EH (cell line): ENCODE measurements around the gene PFDN1.
A peak's percentile ranks its signal among the peaks of the same experiment; 100 is the strongest.

Experiments used
- DNase-seq: peaks from one replicate; pipeline ENCODE4 v3.0.0-alpha.2; 2015; ENCODE audit warnings: low read depth

PFDN1 gene

GRCh38 chr5:140328036-140328764 is 25.3 kb upstream of the PFDN1 start:
- no peak for DNase-seq

DNA sequence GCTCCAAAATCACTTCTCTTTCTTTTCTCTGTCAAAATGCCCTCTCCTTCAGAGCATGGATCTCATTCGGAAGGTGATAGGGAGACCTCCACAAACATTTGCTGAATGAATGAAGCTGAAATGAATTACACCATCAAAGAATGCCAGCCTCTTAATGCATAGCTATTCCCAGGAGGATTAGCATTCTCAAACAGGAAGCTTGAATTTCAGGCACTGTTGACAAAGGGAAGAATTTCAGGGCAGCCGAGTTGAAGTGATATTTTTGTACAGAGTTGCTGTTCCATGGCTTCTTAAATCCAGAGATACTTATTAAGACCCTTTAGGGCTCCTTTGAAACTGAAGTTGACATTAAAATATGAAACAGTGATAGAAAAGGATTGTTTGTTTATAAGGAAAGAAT is 24.7 kb upstream of the PFDN1 start:
- peak; percentile 50 for DNase-seq

GRCh38 chr5:140325486-140325885 is 22.6 kb upstream of the PFDN1 start:
- DNase-seq: no peak

DNA sequence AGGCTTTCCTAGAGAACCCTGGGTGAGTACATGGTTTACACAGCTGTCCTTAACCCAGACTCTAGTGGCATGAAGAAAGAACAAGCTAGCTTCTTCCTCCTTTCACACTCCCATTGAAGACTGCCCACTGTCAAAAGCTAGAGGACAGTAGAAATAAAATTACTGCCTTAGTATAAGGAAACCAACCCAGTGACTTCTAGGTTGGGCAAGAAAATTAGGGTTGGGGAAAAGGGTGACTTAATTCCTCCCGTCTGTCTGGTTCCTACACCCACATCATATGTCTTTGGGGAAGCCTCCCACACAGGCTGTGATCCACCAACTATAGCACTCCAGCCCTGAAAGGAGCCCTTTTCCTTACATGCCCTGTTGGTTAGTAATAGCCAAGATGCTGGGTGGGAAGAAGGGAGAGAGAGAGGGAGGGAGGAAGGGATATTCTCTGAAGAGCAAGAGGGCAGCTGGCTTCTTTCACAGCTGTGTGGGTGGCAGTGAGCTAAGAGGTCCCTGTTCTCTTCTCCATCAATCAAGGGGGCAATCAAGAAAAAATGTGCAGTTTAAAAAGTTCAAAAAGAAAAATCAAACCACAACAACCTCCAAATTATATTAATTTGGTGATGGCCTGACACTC is 21.8 kb upstream of the PFDN1 start:
- peak; percentile 74 for DNase-seq

- DNase-seq: peak; percentile 41
Measured at GRCh38 chr5:140324041-140324600, 21.2 kb upstream of the PFDN1 start.

GRCh38 chr5:140322751-140323731 is 20.1 kb upstream of the PFDN1 start:
- DNase-seq: peak; percentile 98

GRCh38 chr5:140321796-140322195 is 18.9 kb upstream of the PFDN1 start:
- DNase-seq: no peak

GRCh38 chr5:140319833-140320232 is 16.9 kb upstream of the PFDN1 start:
- DNase-seq: no peak

DNA sequence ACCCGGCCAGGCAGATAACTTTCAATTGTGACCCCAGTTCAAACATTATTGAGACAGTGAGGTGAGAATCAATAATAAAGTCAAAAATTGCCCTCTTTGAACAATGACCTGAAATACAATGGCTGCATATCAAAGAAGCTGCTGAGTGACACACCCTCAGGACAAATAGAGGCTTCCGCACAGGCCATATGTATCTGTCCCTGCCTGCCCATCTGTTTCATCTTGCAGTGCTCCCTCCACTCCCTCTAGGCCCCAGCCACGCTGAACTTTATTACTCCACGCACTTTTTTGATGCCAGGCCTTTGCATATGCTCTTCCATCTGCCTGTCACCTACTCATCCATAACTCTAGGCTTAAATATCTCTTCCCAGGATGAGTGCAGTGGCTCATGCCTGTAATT is 15.9 kb upstream of the PFDN1 start:
- no peak for DNase-seq

GRCh38 chr5:140317859-140318258 is 15.0 kb upstream of the PFDN1 start:
- peak; percentile 82 for DNase-seq

- DNase-seq: no peak
Measured at GRCh38 chr5:140312791-140313189, 9.9 kb upstream of the PFDN1 start.

DNA sequence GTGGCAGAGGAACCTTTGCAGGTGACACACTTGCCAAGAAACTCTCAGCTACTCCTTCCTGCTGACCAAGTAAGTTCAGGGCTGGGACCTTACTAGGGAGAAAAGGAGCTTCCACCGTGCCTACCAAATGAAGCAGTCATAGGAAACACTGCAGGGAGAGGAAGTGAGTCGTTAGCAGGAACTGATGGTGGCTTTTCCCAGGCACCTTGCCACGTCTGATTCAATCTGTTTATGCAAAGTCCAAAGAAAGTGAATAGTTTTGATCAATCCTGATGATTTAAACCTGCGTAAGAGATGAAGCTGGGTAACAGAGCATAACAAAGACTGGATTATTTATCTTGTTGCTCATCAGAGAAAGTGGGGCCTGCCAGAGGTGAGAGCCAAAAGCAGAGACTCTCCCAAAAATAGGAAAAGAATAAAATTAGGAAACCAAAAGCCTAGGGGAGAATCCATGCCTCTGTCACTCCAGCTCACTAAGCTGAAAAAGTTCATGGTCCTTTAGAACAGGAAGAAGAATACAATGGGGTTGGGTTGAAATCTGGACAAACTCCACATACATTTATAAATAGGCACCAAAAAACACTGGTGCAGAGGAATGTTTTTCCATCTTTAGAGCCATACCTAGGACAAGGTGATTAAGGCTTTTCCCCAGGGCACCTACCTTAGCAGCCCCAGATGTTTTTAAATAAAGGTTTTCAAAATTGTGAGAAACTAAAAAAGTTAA is 9.3 kb upstream of the PFDN1 start:
- DNase-seq: peak; percentile 94

DNA sequence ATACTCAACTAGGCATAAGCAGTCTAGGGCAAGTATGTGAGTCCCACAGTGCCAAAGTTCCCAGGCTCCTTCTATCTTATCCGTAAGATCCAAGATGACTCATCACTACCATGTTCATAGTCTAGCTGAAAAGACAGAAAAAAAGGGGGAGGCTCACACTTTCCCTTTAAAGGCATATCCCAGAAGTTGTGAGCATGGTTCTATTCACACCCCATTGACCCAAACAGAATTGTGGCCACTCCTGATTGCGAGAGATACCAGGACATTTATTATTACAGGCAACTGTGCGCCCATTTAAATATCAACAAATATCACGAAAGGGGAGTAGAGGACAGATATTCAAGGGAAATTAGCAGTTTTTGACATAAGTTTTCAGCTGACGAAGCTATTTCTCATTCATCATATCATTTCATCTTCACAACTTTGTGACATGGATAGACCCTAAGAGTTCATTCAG is 8.1 kb upstream of the PFDN1 start:
- DNase-seq: peak; percentile 94

DNA sequence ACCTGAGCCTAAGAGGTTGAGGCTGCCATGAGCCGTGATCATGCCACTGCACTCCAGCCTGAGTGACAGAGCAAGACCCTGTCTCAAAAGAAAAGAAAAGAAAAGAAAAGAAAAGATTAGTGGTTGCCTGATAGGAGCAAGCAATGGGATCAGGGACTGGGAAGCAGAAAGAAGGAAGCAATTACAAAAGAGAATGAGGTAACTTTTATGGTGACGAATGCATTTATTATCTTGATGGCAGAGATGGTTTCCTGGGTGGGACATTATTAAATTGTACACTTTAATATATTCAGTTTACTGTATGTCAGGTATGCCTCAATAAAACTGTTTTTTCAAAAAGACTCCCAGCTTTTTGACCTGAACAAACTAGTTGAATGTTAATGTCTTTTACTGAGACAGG is 7.5 kb upstream of the PFDN1 start:
- DNase-seq: no peak

GRCh38 chr5:140309706-140310249 is 6.9 kb upstream of the PFDN1 start:
- no peak for DNase-seq

- DNase-seq: no peak
Measured at GRCh38 chr5:140305471-140305870, 2.6 kb upstream of the PFDN1 start.

DNA sequence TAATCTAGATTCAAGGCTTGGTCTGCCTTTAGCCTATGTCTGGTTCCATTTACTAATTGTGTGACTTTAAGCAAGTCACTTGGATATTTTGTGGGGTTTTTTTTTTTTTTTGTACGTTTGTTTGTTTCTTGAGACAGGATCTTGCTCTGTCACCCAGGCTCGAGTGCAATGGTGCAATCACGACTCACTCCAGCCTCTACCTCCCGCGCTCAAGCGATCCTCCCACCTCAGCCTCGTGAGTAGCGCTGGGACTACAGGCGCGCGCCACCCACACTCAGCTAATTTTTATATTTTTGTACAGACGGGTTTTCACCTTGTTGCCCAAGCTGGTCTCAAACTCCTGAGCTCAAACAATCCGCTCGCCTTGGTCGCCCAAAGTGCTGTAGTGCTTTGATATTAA is 1.1 kb upstream of the PFDN1 start:
- DNase-seq: no peak

- DNase-seq: no peak
Measured at GRCh38 chr5:140301136-140301535, 1.8 kb downstream of the PFDN1 start.

DNA sequence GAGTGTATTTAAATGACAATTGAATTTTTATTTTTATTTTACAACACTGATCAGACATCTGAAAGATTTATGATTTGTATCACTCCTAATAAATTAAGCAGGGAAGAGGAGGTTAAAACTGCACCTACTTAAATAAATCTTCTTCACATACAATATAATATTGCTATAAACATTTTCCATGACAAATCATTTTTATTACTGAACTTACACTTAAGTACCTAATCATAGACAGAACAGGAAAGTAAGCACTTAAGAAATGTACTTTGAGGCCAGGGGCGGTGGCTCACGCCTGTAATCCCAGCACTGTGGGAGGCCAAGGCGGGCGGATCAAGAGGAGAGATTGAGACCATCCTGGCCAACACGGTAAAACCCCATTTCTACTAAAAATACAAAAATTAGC is 3.8 kb downstream of the PFDN1 start:
- no peak for DNase-seq

- DNase-seq: peak; percentile 84
Measured at GRCh38 chr5:140298183-140298601, 4.7 kb downstream of the PFDN1 start.

DNA sequence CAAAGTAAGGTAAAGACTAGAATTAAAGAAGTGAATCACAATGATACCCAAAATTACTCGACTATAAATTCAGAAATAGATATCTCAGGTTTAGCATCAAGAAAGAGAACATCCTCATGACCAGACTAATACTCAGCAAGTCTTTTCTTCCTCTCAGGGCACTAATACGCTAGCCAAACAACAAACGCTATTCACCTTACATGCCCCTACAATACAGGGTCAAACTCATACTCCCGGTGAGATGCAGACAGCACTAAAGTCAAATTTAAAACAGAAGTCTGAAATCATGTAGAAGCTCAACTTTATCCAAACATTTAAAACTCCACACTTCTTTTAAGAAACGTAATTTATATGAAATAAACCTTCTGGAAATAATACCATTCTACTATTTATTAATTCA is 5.6 kb downstream of the PFDN1 start:
- no peak for DNase-seq
